Measurements from ENCODE around the gene FSTL1.

FSTL1 gene

DNA sequence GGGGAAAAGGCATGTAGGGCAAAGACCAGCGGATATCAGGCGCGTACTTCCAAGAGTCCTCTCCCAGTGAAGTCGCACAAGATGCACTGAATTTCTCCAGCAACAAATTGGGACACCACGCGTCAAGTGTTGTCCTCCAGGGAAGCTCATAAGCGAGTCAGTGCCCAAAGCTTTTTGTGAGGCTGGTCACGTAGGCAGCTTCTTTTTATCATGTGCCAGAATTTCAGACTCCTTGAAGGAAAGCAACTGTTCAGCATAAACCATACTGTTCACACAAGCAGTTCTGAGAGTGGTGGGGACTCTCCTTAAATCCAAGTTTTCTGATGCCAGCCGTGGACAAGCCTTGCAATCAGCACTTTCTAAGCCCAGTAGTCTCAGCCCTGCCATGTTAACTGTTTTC lies 10.1 kb upstream of the FSTL1 start:
- DNase-seq (ENCODE audit: low spot score), result no peak
- Histone ChIP-seq H2BK15ac (ENCODE audit: low read length) (no peak overlapping the region), H2BK120ac (ENCODE audit: low read depth, low read length) (no peak overlapping the region), H3K9ac (ENCODE audit: low read depth, low read length, poor library complexity) (no peak overlapping the region), H3K27ac (replicated peaks; ENCODE audit: low read length) (no peak overlapping the region), H4K91ac (ENCODE audit: low read depth, low read length, poor library complexity) (no peak overlapping the region), H3K36me3 (replicated peaks in 1 of 2; ENCODE audit: control insufficient read depth in 2 of 2, insufficient read depth in 2 of 2, low read length in 2 of 2) (no peaks in the 10 kb centered on the region), H4K8ac (ENCODE audit: low read depth, low read length) (no peak overlapping the region), H3K9me3 (replicated peaks in 1 of 2; ENCODE audit: control insufficient read depth in 2 of 2, insufficient read depth in 1 of 2, low read depth in 1 of 2, low read length in 2 of 2) (no peaks in the 10 kb centered on the region), H2AFZ (ENCODE audit: low read length) (peak overlapping the region; percentile 1), H3K4me3 (ENCODE audit: low read length in 2 of 2) (no peak overlapping the region), H3K18ac (ENCODE audit: low read length) (no peak overlapping the region), H3K27me3 (ENCODE audit: control insufficient read depth in 3 of 3, insufficient read depth in 3 of 3, low read depth in 1 of 3, low read length in 3 of 3) (no peaks in the 10 kb centered on the region), H3K23ac (ENCODE audit: low read depth, low read length, poor library complexity) (no peak overlapping the region), H2AK5ac (ENCODE audit: low read depth, low read length) (no peak overlapping the region), H3K14ac (ENCODE audit: low read length) (no peak overlapping the region), H3K79me1 (ENCODE audit: low read depth, low read length) (no peaks in the 10 kb centered on the region), H3K4me1 (ENCODE audit: control insufficient read depth in 2 of 2, insufficient read depth in 1 of 2, low read depth in 1 of 2, low read length in 2 of 2) (peaks cover 6 to 8% of the 10 kb centered on the region in 2 donors), H2BK5ac (ENCODE audit: low read length) (no peak overlapping the region), H2BK12ac (ENCODE audit: low read length) (no peak overlapping the region), H3K4ac (ENCODE audit: low read length) (no peak overlapping the region), H3K4me2 (ENCODE audit: insufficient read depth, low read length, poor library complexity, severe bottlenecking) (no peak overlapping the region)
- no CpG with 5 or more reads among the region's 9 CpGs for WGBS, 2 donors (ENCODE audit: extremely low coverage in 2 of 2, insufficient read length in 2 of 2, insufficient replicate concordance in 1 of 2)

DNA sequence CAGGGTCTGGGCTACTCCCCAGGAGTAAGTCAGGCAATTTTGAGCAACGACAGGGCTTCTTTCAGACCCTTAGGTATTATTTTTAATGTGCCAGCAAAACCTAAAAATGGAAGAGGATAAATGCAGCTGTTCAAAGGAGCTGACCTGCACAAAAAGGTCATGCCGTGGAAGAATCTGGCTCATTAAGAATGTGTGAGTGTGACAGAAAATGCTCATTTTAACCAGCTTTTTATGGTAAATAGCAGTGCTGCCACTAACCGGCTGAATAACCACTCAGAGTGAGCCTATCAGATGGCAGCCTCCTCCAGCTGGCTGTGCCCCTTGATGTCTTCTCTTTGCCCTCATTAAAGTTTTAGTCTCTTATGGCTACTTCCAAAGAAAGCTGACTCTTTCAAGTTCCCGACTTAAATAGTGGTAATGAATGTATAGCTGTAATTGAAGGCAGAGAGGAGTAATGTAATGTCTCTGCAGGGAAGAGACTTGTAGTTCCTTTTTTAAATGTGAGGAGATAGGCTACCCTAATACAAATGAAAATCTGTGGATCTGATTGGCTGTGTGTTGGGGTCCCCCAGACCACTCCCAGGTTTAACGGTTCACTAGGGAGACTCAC lies 9.5 kb upstream of the FSTL1 start:
- no peak overlapping the region for H2BK15ac ChIP-seq (ENCODE audit: low read length)

DNA sequence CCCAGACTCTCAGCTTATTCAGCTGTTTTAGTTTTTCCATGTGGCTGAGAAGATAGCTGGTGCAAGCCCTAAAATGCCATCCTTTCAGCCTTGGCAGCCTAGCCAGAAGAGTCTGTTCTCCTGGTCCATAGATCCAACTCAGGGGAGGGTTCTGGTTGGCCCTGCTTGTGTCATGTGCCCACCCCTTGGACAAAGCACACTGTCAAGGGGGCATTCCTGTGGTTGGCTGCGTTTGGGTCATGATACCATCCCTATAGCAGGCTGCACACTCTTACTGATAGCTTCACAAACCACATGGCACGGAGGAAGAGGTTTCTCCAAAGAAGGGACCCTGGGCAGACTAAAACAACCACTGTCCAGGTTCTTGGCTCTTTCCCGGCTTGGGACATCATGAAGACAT lies 8.4 kb upstream of the FSTL1 start:
- DNase-seq (ENCODE audit: low spot score), result no peak
- H3K27ac ChIP-seq (replicated peaks; ENCODE audit: low read length), result no peak overlapping the region

More for the DNA sequence above, 9.5 kb upstream of the FSTL1 start:
- Histone ChIP-seq H3K18ac (ENCODE audit: low read length) (no peak overlapping the region), H2BK12ac (ENCODE audit: low read length) (no peak overlapping the region), H2AK5ac (ENCODE audit: low read depth, low read length) (no peak overlapping the region), H3K36me3 (replicated peaks in 1 of 2; ENCODE audit: control insufficient read depth in 2 of 2, insufficient read depth in 2 of 2, low read length in 2 of 2) (no peaks in the 10 kb centered on the region), H3K27ac (replicated peaks; ENCODE audit: low read length) (no peak overlapping the region), H3K4me2 (ENCODE audit: insufficient read depth, low read length, poor library complexity, severe bottlenecking) (no peak overlapping the region), H3K14ac (ENCODE audit: low read length) (no peak overlapping the region), H3K4me3 (ENCODE audit: low read length in 2 of 2) (no peak overlapping the region), H4K91ac (ENCODE audit: low read depth, low read length, poor library complexity) (no peak overlapping the region), H3K4ac (ENCODE audit: low read length) (no peak overlapping the region), H3K27me3 (ENCODE audit: control insufficient read depth in 3 of 3, insufficient read depth in 3 of 3, low read depth in 1 of 3, low read length in 3 of 3) (no peaks in the 10 kb centered on the region), H3K23ac (ENCODE audit: low read depth, low read length, poor library complexity) (no peak overlapping the region), H4K8ac (ENCODE audit: low read depth, low read length) (no peak overlapping the region), H2BK5ac (ENCODE audit: low read length) (no peak overlapping the region), H3K9ac (ENCODE audit: low read depth, low read length, poor library complexity) (no peak overlapping the region), H3K4me1 (ENCODE audit: control insufficient read depth in 2 of 2, insufficient read depth in 1 of 2, low read depth in 1 of 2, low read length in 2 of 2) (peaks cover 6 to 8% of the 10 kb centered on the region in 2 donors), H3K79me1 (ENCODE audit: low read depth, low read length) (no peaks in the 10 kb centered on the region), H3K9me3 (replicated peaks in 1 of 2; ENCODE audit: control insufficient read depth in 2 of 2, insufficient read depth in 1 of 2, low read depth in 1 of 2, low read length in 2 of 2) (no peaks in the 10 kb centered on the region), H2BK120ac (ENCODE audit: low read depth, low read length) (no peak overlapping the region), H2AFZ (ENCODE audit: low read length) (peak overlapping the region; percentile 1)
- WGBS, 2 donors (ENCODE audit: extremely low coverage in 2 of 2, insufficient read length in 2 of 2, insufficient replicate concordance in 1 of 2), result no CpG with 5 or more reads among the region's 5 CpGs
- no peak for DNase-seq (ENCODE audit: low spot score)

DNA sequence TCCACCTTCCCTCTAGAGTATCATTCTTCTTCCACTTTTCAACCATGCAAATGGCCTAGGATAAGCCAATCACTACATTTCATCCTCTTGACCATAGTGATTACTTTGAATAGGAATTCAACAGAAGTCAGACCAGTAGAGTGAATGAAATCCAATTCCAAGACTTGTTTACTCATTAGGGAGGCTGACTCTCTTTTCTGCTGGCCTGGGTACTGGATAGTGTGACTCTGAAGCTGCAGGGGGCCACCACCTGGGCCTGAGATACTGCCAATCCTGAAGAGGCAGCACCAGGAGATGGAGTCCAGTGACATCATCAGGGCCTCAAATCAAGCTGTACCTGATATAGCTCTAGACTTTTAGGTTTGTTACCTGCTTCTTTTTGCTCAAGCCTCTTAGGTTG lies 7.0 kb upstream of the FSTL1 start:
- Histone ChIP-seq H3K79me1 (ENCODE audit: low read depth, low read length) (no peaks in the 10 kb centered on the region), H3K23ac (ENCODE audit: low read depth, low read length, poor library complexity) (no peak overlapping the region), H3K14ac (ENCODE audit: low read length) (no peak overlapping the region), H3K4me3 (ENCODE audit: low read length in 2 of 2) (no peak overlapping the region), H2BK5ac (ENCODE audit: low read length) (no peak overlapping the region), H3K18ac (ENCODE audit: low read length) (no peak overlapping the region), H2BK12ac (ENCODE audit: low read length) (no peak overlapping the region), H3K9ac (ENCODE audit: low read depth, low read length, poor library complexity) (no peak overlapping the region), H2AFZ (ENCODE audit: low read length) (no peak overlapping the region), H3K4ac (ENCODE audit: low read length) (no peak overlapping the region), H3K27me3 (ENCODE audit: control insufficient read depth in 3 of 3, insufficient read depth in 3 of 3, low read depth in 1 of 3, low read length in 3 of 3) (no peaks in the 10 kb centered on the region), H3K36me3 (replicated peaks in 1 of 2; ENCODE audit: control insufficient read depth in 2 of 2, insufficient read depth in 2 of 2, low read length in 2 of 2) (no peaks in the 10 kb centered on the region), H4K91ac (ENCODE audit: low read depth, low read length, poor library complexity) (no peak overlapping the region), H2BK15ac (ENCODE audit: low read length) (no peak overlapping the region), H3K4me1 (ENCODE audit: control insufficient read depth in 2 of 2, insufficient read depth in 1 of 2, low read depth in 1 of 2, low read length in 2 of 2) (peaks cover 4 to 8% of the 10 kb centered on the region in 2 donors), H3K27ac (replicated peaks; ENCODE audit: low read length) (no peak overlapping the region), H4K8ac (ENCODE audit: low read depth, low read length) (no peak overlapping the region), H3K9me3 (replicated peaks in 1 of 2; ENCODE audit: control insufficient read depth in 2 of 2, insufficient read depth in 1 of 2, low read depth in 1 of 2, low read length in 2 of 2) (peaks cover 0 to 3% of the 10 kb centered on the region in 2 donors), H2BK120ac (ENCODE audit: low read depth, low read length) (no peak overlapping the region), H2AK5ac (ENCODE audit: low read depth, low read length) (no peak overlapping the region), H3K4me2 (ENCODE audit: insufficient read depth, low read length, poor library complexity, severe bottlenecking) (no peak overlapping the region)
- no peak for DNase-seq (ENCODE audit: low spot score)

More for the DNA sequence above, 8.4 kb upstream of the FSTL1 start:
- H2BK12ac ChIP-seq (ENCODE audit: low read length), result no peak overlapping the region
- H3K4me1 ChIP-seq (ENCODE audit: control insufficient read depth in 2 of 2, insufficient read depth in 1 of 2, low read depth in 1 of 2, low read length in 2 of 2), result peaks cover 4 to 8% of the 10 kb centered on the region in 2 donors
- no peak overlapping the region for H3K9ac ChIP-seq (ENCODE audit: low read depth, low read length, poor library complexity)
- WGBS, 2 donors (ENCODE audit: extremely low coverage in 2 of 2, insufficient read length in 2 of 2, insufficient replicate concordance in 1 of 2), result no CpG with 5 or more reads among the region's 3 CpGs
- no peak overlapping the region for H4K91ac ChIP-seq (ENCODE audit: low read depth, low read length, poor library complexity)
- no peak overlapping the region for H3K4me3 ChIP-seq (ENCODE audit: low read length in 2 of 2)
- H4K8ac ChIP-seq (ENCODE audit: low read depth, low read length), result no peak overlapping the region
- H3K9me3 ChIP-seq (replicated peaks in 1 of 2; ENCODE audit: control insufficient read depth in 2 of 2, insufficient read depth in 1 of 2, low read depth in 1 of 2, low read length in 2 of 2), result peaks cover 0 to 3% of the 10 kb centered on the region in 2 donors
- no peaks in the 10 kb centered on the region for H3K79me1 ChIP-seq (ENCODE audit: low read depth, low read length)
- no peak overlapping the region for H2AK5ac ChIP-seq (ENCODE audit: low read depth, low read length)
- no peak overlapping the region for H3K4me2 ChIP-seq (ENCODE audit: insufficient read depth, low read length, poor library complexity, severe bottlenecking)
- no peak overlapping the region for H3K4ac ChIP-seq (ENCODE audit: low read length)
- H3K27me3 ChIP-seq (ENCODE audit: control insufficient read depth in 3 of 3, insufficient read depth in 3 of 3, low read depth in 1 of 3, low read length in 3 of 3), result no peaks in the 10 kb centered on the region
- H2BK120ac ChIP-seq (ENCODE audit: low read depth, low read length), result no peak overlapping the region
- peak overlapping the region; percentile 37 for H2AFZ ChIP-seq (ENCODE audit: low read length)
- H3K14ac ChIP-seq (ENCODE audit: low read length), result peak overlapping the region; percentile 21
- no peaks in the 10 kb centered on the region for H3K36me3 ChIP-seq (replicated peaks in 1 of 2; ENCODE audit: control insufficient read depth in 2 of 2, insufficient read depth in 2 of 2, low read length in 2 of 2)
- no peak overlapping the region for H3K23ac ChIP-seq (ENCODE audit: low read depth, low read length, poor library complexity)
- H2BK5ac ChIP-seq (ENCODE audit: low read length), result no peak overlapping the region
- no peak overlapping the region for H3K18ac ChIP-seq (ENCODE audit: low read length)
- H2BK15ac ChIP-seq (ENCODE audit: low read length), result no peak overlapping the region
